Cortex of kidney (tissue), 1 donor: ENCODE results near the gene NCOA1.
"Not testable (repeated sequence)": the region's sequence is repeated elsewhere in the genome, so short reads cannot be mapped to it uniquely, and the experiment has no call there.

Experiments used
- DNase-seq: peaks from one replicate; lab custom pipeline; 2025; lab: John Stamatoyannopoulos, UW

The NCOA1 gene

DNA sequence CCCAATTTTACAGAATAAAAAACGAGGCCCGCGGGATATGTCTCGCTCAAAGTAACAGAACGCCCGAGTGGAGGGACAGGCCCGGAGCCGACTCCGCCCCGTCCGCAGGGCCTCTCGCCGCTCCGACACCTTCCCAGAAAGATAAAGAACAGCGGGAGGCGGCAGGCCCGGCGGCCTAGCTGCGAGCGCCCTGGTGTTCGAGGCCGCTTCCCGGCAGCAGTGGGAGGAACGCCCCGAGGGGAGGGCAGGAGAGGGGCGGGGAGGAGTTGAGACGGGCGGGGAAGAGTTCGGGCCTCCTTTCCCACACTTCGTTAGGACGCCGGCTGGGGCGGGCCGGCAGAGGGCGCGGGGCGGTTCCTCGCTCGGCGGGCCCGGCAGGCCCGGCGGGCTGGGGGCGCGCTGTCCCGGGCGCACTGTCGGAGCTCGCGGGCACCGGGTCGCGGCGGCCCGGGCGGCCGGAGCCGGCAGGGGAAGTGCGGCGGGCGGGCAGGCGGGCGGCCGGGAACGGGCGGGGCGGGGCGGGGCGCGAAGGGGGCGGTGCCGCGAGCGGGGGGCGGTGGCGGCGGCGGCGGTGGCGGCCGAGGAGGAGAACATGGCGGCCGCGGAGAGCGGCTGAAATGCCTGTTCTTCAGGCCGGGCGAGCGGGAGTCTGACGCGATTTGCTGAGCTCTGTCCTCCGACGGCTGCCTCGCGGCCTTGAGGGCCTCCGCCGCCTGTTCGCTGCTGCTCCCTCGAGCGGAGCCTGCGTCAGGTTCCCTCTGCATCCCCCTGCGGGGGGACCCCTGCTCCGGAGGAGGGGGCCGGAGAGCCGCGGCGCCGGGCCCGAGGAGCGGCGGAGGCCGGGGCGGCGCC lies at the start of gene NCOA1:
TSS of gene NCOA1 (plus strand) at position 565 of the 852 bp plus-strand sequence. CDS start 167,424 bp downstream, outside the sequence.
- peak; percentile 27 for DNase-seq

GRCh38 chr2:24448797-24449196 lies 42.3 kb upstream of the NCOA1 start:
- no peak for DNase-seq

- no peak for DNase-seq
Measured at GRCh38 chr2:24449344-24449743, 41.7 kb upstream of the NCOA1 start.

DNA sequence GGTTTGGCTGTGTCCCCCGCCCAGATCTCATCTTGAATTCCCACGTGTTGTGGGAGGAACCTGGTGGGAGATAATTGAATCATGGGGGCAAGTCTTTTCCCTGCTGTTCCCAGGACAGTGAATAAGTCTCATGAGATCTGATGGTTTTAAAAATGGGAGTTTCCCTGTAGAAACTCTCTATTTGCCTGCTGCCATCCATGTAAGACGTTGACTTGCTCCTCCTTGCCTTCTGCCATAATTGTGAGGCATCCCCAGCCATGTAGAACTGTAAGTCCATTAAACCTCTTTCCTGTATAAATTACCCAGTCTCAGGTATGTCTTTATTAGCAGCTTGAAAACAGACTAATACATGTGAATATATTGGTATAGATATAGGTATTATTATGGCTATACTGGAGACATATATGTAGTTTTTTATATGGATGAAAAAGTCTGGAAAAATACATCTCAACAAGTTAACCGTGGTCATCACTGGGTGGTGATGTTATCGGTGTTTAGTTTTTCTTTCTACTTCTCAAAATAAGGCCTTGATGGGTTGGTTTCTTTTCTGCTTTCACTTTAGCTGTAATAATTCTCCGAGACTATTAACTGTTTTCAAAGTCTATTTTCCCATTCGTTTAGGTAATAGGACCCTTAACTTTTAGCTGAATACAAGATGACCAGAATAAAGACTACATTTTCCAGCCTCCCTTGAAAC lies 39.1 kb upstream of the NCOA1 start:
- no peak for DNase-seq

GRCh38 chr2:24452502-24452885 lies 38.6 kb upstream of the NCOA1 start:
- DNase-seq, result no peak

DNA sequence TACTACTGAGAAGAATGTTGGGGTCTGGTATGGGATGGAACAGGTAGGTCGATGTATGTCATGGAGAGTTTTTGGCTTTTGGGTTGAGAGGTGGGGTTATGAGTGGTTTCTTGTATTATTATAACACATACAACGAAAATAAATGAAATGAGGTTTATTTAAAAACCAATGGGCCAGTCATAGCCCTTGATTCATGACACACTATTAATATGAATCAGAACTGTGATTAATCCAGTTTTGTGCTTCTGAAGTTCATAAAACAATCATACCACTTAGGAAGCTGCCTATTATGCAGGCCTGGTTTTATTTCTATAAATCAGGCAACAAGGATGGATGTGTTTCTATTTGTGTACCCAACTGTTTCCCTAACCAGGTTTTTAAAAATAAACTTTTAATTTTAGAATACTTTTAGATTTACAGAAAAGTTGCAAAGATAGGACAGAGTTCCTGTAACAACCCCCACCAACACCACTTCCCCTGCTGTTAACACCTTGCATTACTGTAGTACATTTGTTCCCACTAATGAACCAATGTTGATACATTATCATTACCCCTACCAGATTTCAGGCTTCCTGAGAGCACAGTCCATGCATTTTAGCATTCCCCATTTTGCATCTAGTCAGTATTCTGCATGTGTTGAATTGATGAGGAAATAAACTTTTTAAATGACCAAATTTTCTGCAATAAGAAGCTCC lies 37.5 kb upstream of the NCOA1 start:
- DNase-seq, result no peak

DNA sequence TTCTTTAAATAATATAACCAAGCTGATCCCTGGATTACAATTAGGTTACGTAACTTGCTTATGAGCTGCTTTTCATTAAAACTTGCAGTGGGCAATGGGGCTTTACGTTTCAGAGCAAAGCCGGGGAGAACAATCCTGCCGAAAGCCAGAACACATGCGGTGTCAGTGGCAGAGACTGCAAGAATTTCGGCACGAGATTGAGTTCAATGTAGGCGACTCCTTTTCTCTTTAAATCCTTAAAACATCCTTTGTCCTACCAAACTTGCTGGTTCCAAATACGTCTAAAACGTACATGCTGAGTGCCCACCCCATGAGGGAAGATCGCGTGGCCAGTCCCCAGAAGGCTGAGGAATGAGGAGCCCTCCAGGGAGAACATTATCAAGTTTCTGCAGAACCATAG lies 36.8 kb upstream of the NCOA1 start:
- no peak for DNase-seq

DNA sequence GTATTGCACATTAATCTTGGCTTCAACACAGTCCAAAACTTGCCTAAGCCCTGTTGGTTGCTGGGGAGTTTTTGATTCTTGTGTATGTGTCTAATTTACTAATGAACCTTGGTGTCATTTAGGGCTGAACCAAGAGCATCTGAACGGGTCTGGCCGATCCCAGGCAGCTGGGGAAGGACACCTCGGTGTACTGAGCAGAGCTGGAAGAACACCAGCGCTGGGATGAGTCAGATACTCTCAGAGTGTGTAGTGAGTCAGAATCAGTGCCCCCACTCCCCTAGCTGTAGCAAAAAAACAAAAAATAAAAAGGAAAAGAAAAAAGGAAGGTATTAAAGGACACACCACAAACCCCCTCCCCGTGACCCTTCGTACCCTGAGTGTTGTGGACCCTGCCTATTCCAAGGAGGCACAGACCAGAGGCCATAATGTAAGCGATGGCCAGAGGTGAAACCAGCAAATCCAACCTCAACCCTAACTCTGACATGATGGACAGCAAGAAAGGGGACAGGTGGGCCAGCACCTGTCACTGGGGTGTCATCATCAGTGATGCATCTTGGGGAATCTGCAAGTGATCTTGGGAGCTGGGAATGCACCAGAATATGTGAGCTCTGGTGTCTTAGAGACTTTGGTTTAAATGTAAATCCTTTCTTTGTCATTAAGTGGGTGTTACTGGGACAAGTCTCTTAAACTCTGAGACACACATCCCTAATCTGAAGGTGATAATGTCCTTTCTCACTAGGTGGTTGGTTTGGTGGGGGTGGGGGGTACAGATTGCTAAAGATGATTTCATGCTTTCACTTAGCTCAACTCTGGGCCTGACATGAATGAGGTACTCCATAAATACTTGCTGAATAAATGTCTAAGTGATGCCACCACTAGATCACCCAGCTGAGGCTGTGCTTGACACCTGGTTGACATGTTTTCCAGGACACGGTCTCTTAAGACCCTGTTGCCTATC lies 34.2 kb upstream of the NCOA1 start:
- no peak for DNase-seq

GRCh38 chr2:24457696-24458386 lies 33.2 kb upstream of the NCOA1 start:
- DNase-seq, result no peak

DNA sequence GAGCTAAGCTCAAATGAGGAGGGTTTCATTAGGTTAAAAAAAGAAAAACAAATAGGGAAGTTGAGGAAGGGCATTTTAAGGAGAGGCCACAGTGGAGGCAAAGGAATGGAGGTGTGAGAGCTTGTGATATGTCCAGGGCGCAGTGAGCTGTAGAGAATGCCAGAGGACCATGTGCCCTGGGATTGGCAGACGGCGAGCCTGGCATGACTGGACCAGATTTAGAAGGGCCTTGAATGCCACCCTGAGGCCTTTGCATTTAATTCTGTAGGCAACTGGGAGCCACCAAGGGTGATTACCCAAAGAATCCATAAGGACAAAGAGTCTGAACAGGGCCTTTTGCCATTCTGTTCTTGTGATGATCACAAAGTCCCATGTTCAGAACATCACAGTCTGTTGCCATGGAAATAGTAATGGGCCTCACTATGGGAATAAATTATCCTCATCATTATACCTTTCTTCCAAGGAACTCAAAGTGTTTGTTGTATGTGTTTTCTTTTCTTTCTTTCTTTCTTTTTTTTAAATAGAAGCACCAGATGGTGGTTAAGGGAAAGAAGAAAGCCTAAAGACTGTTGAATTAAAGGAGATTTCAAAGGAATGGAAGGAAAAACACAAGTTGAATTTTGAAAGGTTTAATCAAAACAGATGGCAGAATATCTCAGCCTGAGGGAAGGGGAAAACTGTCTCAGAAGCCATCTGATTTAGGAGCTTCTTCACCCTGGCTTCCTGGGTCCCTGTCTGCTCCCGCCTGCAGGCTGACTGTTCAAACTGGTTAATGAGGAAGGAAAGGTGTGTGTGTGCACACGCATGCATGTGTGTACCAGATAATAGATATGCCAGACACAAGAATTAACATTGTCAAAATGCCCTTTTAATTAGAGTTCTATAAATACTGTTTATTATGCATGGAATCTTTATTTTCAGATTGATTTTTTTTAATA lies 31.6 kb upstream of the NCOA1 start:
- no peak for DNase-seq

GRCh38 chr2:24461685-24462084 lies 29.4 kb upstream of the NCOA1 start:
- DNase-seq, result no peak

- no peak for DNase-seq
Measured at GRCh38 chr2:24463271-24463670, 27.8 kb upstream of the NCOA1 start.

DNA sequence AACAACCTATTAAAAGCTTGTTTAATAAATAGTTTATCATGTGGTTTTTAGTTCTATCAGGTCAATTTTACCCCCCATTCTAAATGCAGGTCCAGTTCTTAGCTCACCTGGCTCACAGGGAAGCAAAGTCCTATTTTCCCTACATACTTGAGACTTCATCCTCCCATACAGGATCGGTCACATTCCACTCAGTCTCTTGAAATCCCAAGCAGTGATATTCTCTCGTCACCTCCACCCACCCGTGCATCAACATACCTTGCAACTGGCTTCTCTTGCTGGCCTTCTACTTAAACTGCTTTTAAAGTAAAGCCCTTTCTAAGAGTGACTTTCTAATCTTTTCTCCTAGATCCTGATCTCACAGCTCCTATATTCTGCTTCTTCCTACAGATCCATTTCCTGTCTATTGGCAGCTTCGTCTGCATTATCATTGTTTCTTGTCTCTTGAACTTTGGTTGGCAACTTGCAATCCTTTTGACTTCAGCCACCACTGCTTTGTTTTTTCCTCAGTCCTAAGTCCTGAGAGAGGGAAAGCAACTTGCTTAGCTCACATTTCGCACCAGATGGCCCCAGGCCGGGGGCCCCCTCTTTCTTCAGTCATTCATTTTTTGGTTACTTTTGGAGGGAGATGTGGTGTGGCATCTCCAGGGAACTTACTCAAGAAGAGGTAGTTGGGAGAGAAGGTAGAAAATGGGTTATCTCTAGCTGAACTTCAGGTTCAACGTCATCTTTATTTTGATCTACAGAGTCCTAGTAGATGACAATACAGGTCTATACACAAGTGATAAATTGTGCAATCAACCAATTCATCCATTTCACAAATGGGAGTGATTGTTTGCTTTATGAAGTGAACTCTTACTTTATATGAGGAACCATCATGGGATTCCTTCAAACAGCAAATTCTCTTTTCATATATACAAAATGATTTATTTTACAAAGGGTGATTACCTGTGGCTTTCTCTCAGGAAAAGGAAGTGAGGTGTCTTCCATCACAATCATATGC lies 23.9 kb upstream of the NCOA1 start:
- DNase-seq, result no peak

GRCh38 chr2:24468453-24468852 lies 22.6 kb upstream of the NCOA1 start:
- DNase-seq, result not testable (repeated sequence)

- DNase-seq, result no peak
Measured at GRCh38 chr2:24469148-24469650, 21.9 kb upstream of the NCOA1 start.

GRCh38 chr2:24471662-24472061 lies 19.4 kb upstream of the NCOA1 start:
- DNase-seq, result no peak

GRCh38 chr2:24472416-24472815 lies 18.6 kb upstream of the NCOA1 start:
- no peak for DNase-seq

DNA sequence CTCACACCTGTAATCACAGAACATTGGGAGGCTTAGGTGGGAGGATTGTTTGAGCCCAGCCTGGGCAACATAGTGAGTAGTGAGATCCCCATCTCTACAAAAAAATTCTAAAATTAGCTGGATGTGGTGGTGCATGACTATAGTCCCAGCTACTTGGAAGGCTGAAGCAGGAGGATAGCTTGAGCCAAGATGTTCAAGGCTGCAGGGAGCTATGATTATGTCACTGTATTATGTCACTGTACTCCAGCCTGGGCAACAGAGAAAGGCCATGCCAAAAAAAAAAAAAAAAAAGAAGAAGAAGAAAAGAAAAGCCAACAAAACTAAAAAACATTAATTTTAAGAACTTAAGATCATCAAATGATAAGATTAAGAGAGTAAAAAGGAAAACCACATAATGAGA lies 17.4 kb upstream of the NCOA1 start:
- no peak for DNase-seq
